WTC11 (cell line): ENCODE results near the gene TMEM52. TPM values are rescaled to one million over a fixed set of nuclear protein-coding genes. Genes with fewer than 3 reads are reported as not detected.

Experiments used
- ATAC-seq: fragments of 200-7000 bp; cut with Tn5 transposase; 2 replicates; pipeline ENCODE4 v1.10.0; 2021; ENCODE audit warnings: mild to moderate bottlenecking, moderate library complexity
- CTCF ChIA-PET: fragments of 300-600 bp; sonication (Branson Sonifier 250); formaldehyde crosslinking; loops from one replicate; lab custom pipeline; 2021; ENCODE audit warnings: antibody characterized with exemption; lab: Charles Lee
- POLR2A ChIA-PET: fragments of 350-600 bp; sonication (Branson Sonifier 250); formaldehyde crosslinking; loops from one replicate; lab custom pipeline; 2021; ENCODE audit warnings: antibody characterized with exemption; lab: Charles Lee
- DNase-seq: peaks from one replicate; pipeline ENCODE4 v3.0.0; 2021; ENCODE audit warnings: low spot score
- H3K27ac Mint-ChIP-seq: 2 replicates; pipeline ENCODE4 v1.8.0; 2021; ENCODE audit warnings: mixed read lengths
- H3K27me3 Mint-ChIP-seq: 2 replicates; pipeline ENCODE4 v1.8.0; 2021; ENCODE audit warnings: low read depth, mild to moderate bottlenecking, moderate library complexity, mixed read lengths
- H3K36me3 Mint-ChIP-seq: 2 replicates; pipeline ENCODE4 v1.8.0; 2021; ENCODE audit warnings: mixed read lengths
- H3K4me1 Mint-ChIP-seq: 2 replicates; pipeline ENCODE4 v1.8.0; 2022; ENCODE audit warnings: mixed read lengths
- H3K4me3 Mint-ChIP-seq: 2 replicates; pipeline ENCODE4 v1.8.0; 2021; ENCODE audit warnings: mild to moderate bottlenecking, moderate library complexity, mixed read lengths
- H3K9me3 Mint-ChIP-seq: 2 replicates; pipeline ENCODE4 v1.8.0; 2021; ENCODE audit warnings: mixed read lengths
- ATF1 ChIP-seq: sonication (generic); formaldehyde crosslinking; IDR thresholded peaks from 2 replicates; pipeline ENCODE4 v1.8.1; 2023; ENCODE audit warnings: mild to moderate bottlenecking, moderate library complexity, missing genetic modification reagents
- CREB1 ChIP-seq: sonication (generic); formaldehyde crosslinking; IDR thresholded peaks from 2 replicates; pipeline ENCODE4 v1.8.0; 2023; ENCODE audit warnings: mild to moderate bottlenecking, missing genetic modification reagents
- GABPB1 ChIP-seq: sonication (generic); formaldehyde crosslinking; IDR thresholded peaks from 2 replicates; pipeline ENCODE4 v1.8.1; 2023; ENCODE audit warnings: mild to moderate bottlenecking, missing genetic modification reagents
- JUN ChIP-seq: sonication (generic); formaldehyde crosslinking; IDR thresholded peaks from 2 replicates; pipeline ENCODE4 v1.8.0; 2023; ENCODE audit warnings: mild to moderate bottlenecking, missing genetic modification reagents
- PRRX2 ChIP-seq: fragments of 250-450 bp; sonication (Bioruptor Pico); IDR thresholded peaks from 2 replicates; pipeline ENCODE4 v1.8.0; 2021; ENCODE audit warnings: mild to moderate bottlenecking
- RELA ChIP-seq: sonication (generic); formaldehyde crosslinking; IDR thresholded peaks from 2 replicates; pipeline ENCODE4 v1.8.1; 2022; ENCODE audit warnings: missing genetic modification reagents, mild to moderate bottlenecking, borderline replicate concordance
- SMAD3 ChIP-seq: sonication (generic); formaldehyde crosslinking; IDR thresholded peaks from 2 replicates; pipeline ENCODE4 v1.8.0; 2022; ENCODE audit warnings: missing genetic modification reagents, mild to moderate bottlenecking, borderline replicate concordance
- TCF7 ChIP-seq: sonication (generic); formaldehyde crosslinking; IDR thresholded peaks from 2 replicates; pipeline ENCODE4 v1.8.0; 2022; ENCODE audit warnings: mild to moderate bottlenecking, low read depth, missing genetic modification reagents, moderate library complexity
- TP53 ChIP-seq: sonication (generic); formaldehyde crosslinking; IDR thresholded peaks from 2 replicates; pipeline ENCODE4 v1.8.1; 2023; ENCODE audit warnings: mild to moderate bottlenecking, missing genetic modification reagents
- ZNF121 ChIP-seq: sonication (generic); formaldehyde crosslinking; IDR thresholded peaks from 2 replicates; pipeline ENCODE4 v1.8.0; 2023; ENCODE audit warnings: missing genetic modification reagents
- ZNF138 ChIP-seq: sonication (generic); formaldehyde crosslinking; conservative IDR thresholded peaks from 2 replicates; pipeline ENCODE4 v1.8.1; 2022; ENCODE audit warnings: mild to moderate bottlenecking, moderate library complexity, missing genetic modification reagents
- ZNF263 ChIP-seq: sonication (generic); formaldehyde crosslinking; IDR thresholded peaks from 2 replicates; pipeline ENCODE4 v1.8.1; 2022; ENCODE audit warnings: low read depth, mild to moderate bottlenecking, moderate library complexity, missing genetic modification reagents
- ZNF416 ChIP-seq: fragments of 250-450 bp; sonication (Bioruptor Pico); IDR thresholded peaks from 2 replicates; pipeline ENCODE4 v1.9.0; 2021; ENCODE audit warnings: mild to moderate bottlenecking, inconsistent platforms
- total RNA-seq: library from RNA; stranded (reverse); gene quantifications from 3 replicates; pipeline ENCODE4 v1.2.3, GENCODE V29; 2021
- TF ChIP-seq, protein P1 (sequence below): fragments of 250-450 bp; sonication (Bioruptor Pico); conservative IDR thresholded peaks from 2 replicates; pipeline ENCODE4 v1.9.0; 2021; ENCODE audit warnings: mild to moderate bottlenecking
- TF ChIP-seq, protein P2 (sequence below): fragments of 250-450 bp; sonication (Bioruptor Pico); IDR thresholded peaks from 2 replicates; pipeline ENCODE4 v1.9.0; 2021; ENCODE audit warnings: mild to moderate bottlenecking
- TF ChIP-seq, protein P3 (sequence below): sonication (generic); formaldehyde crosslinking; IDR thresholded peaks from 2 replicates; pipeline ENCODE4 v1.8.0; 2022; ENCODE audit warnings: mild to moderate bottlenecking, missing genetic modification reagents
- TF ChIP-seq, protein P4 (sequence below): fragments of 250-450 bp; sonication (Bioruptor Pico); IDR thresholded peaks from 2 replicates; pipeline ENCODE4 v2.1.2; 2022; ENCODE audit warnings: mild to moderate bottlenecking, moderate library complexity
- TF ChIP-seq, protein P5 (sequence below): sonication (generic); formaldehyde crosslinking; IDR thresholded peaks from 2 replicates; pipeline ENCODE4 v1.8.0; 2022; ENCODE audit warnings: mild to moderate bottlenecking, missing genetic modification reagents

The TMEM52 gene
- total RNA-seq, 1 experiment from 2014 or later: 21.9 TPM

DNA sequence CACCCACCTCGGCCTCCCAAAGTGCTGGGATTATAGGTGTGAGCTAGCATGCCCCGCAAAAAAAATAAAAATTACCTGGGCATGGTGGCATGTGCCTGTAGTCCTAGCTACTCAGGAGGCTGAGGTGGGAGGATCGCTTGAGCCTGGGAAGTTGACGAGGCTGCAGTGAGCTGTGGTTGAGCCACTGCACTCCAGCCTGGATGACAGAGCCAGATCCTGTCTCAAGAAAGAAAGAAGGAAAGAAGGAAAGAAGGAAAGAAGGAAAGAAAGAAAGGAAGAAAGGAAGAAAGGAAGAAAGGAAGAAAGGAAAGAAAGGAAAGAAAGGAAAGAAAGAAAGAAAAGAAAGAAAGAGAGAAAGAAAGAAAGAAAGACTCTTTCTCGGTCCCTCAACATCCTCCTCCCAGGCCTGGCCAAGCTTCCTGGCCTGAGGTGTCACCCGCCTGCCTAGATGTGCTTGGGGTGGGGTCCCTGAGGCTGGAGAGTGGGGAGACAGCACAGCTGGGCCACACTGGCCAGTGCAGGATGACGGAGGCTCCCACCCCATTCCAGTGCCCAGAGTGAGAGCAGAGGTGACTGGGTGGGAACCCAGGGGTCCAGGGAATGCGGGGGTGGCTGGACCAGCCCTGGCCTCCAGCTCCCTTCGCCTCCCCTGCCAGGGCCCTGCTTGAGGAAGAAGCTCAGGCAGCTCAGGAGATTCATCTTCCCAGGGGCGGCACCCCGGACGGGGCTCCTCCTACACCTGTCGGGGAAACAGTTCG, 18.0 kb downstream of the TMEM52 start (continued):
- TF ChIP-seq, protein P1, sequence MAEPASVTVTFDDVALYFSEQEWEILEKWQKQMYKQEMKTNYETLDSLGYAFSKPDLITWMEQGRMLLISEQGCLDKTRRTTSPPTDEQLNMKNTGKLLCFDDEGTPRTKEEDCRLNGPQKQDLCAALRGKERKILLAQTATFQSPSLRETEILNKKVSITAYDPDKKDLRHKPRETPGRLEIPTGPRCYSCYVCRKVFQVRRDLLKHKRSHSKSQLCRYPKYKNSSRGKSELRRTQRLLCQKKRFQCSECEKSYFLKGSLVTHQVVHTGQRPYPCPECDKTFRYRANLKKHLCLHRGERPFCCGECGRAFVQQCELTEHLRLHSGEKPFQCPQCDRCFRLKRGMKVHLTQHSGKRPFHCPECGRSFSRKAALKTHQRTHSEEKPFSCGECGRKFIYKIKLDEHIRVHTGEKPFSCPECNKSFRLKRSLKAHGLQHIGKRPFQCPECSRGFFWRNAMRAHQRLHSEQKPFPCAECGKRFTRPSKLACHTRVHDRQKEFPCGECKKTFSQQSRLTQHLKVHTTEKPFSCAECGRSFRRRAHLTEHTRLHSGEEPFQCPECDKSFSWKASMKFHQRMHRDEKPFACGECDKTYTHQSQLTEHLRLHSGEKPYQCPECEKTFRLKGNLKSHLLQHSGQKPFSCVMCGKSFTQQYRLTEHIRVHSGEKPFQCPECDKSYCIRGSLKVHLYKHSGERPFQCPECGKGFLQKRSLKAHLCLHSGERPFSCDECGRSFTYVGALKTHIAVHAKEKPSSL (CRISPR knock-in tag): no peak
- TF ChIP-seq TP53 (CRISPR knock-in tag) (no peak), ZNF416 (no peak)
- TF ChIP-seq, protein P2, sequence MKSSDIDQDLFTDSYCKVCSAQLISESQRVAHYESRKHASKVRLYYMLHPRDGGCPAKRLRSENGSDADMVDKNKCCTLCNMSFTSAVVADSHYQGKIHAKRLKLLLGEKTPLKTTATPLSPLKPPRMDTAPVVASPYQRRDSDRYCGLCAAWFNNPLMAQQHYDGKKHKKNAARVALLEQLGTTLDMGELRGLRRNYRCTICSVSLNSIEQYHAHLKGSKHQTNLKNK (CRISPR knock-in tag): no peak

DNA sequence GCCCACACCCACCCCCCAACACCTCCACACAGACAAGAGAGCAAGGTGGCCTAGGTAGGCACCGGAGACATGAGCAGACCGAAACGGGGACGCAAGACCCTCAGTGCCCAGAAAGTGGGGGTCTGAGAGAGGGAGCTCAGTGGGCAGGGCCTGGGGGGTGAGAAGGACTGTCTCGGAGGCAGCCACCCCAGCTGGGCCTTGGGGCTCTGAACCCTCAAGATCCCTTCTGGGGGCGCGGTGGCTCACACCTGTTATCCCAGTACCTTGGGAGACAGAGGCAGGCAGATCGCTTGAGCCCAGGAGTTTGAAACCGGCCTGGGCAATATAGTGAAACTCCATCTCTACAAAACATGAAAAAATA, 19.1 kb downstream of the TMEM52 start:
- CTCF ChIA-PET: interaction anchor here (0.6 to 3.1 kb wide), 12 partner anchors 9 to 274 kb away, joined by 3 to 30 read pairs (median 4); partner anchors contain the start of gene NADK
- ATAC-seq: no peak

DNA sequence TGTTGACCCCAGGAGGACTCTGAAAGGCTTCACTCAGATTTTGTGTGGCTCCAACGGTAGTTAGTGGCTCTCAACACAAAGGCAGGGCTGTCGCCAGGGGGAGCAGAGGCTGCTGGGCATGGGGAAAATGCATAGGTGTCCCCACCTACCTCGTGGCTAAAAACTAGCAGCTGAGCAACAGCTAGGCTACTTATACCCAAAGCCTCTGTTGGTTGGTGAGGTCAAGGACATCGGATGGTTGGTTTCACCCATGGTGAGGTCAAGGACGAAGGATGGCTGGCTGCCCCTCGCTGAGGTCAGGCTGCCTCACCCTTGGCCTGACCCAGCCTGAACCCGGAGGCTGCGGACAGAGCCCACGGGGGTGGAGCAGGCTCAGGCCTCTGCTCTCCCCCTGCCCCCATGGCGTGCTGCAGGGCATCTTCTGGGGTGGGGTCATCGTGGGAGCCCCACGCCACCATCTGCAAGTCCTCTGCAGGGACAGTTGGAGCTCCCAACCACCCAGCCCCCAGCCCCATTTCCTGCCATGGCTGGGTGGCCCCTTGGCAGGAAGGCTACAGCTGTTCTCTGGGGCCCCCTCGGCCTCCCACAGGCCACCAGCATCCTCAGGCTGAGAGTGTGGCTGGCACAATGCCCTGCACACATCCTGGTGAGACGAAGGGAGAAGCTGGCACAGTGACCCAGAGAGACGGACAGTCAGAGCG, 19.7 kb downstream of the TMEM52 start:
- Mint-ChIP-seq H3K36me3 (no peaks in the 10 kb centered on the region), H3K9me3 (peaks cover 8% of the 10 kb centered on the region), H3K4me1 (peaks cover 13% of the 10 kb centered on the region), H3K4me3 (no peak overlapping the region), H3K27me3 (peaks cover 2% of the 10 kb centered on the region; the same call in 1 of the 2 replicates), H3K27ac (no peak overlapping the region)
- DNase-seq (no peak), ATAC-seq (peak; percentile 35)
- ChIA-PET POLR2A (interaction anchor here (1.9 kb wide), 1 partner anchor 9 kb away, joined by 4 read pairs; no protein-coding TSS in a partner anchor), CTCF (interaction anchor here (0.6 to 3.1 kb wide), 12 partner anchors 10 to 275 kb away, joined by 3 to 30 read pairs (median 3); partner anchors contain the start of gene NADK)
- TF ChIP-seq TCF7 (no peak), JUN (CRISPR knock-in tag) (no peak), ZNF138 (CRISPR knock-in tag) (no peak), GABPB1 (CRISPR knock-in tag) (no peak), RELA (CRISPR knock-in tag) (no peak), SMAD3 (no peak), TP53 (CRISPR knock-in tag) (no peak), PRRX2 (no peak), ZNF121 (CRISPR knock-in tag) (no peak), ATF1 (CRISPR knock-in tag) (no peak), CREB1 (CRISPR knock-in tag) (no peak)
- TF ChIP-seq, protein P3, sequence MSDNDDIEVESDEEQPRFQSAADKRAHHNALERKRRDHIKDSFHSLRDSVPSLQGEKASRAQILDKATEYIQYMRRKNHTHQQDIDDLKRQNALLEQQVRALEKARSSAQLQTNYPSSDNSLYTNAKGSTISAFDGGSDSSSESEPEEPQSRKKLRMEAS (CRISPR knock-in tag): no peak
- TF ChIP-seq, protein P4, sequence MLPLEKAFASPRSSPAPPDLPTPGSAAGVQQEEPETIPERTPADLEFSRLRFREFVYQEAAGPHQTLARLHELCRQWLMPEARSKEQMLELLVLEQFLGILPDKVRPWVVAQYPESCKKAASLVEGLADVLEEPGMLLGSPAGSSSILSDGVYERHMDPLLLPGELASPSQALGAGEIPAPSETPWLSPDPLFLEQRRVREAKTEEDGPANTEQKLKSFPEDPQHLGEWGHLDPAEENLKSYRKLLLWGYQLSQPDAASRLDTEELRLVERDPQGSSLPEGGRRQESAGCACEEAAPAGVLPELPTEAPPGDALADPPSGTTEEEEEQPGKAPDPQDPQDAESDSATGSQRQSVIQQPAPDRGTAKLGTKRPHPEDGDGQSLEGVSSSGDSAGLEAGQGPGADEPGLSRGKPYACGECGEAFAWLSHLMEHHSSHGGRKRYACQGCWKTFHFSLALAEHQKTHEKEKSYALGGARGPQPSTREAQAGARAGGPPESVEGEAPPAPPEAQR (CRISPR knock-in tag): no peak
- TF ChIP-seq, protein P1 (CRISPR knock-in tag): no peak

More for the DNA sequence above, 19.1 kb downstream of the TMEM52 start:
- peaks cover 8% of the 10 kb centered on the region for H3K9me3 Mint-ChIP-seq
- no peak overlapping the region for H3K4me3 Mint-ChIP-seq
- peaks cover 7% of the 10 kb centered on the region for H3K4me1 Mint-ChIP-seq
- H3K36me3 Mint-ChIP-seq: no peaks in the 10 kb centered on the region
- no peak for TF ChIP-seq ZNF263 (CRISPR knock-in tag)
- TF ChIP-seq, protein P5, sequence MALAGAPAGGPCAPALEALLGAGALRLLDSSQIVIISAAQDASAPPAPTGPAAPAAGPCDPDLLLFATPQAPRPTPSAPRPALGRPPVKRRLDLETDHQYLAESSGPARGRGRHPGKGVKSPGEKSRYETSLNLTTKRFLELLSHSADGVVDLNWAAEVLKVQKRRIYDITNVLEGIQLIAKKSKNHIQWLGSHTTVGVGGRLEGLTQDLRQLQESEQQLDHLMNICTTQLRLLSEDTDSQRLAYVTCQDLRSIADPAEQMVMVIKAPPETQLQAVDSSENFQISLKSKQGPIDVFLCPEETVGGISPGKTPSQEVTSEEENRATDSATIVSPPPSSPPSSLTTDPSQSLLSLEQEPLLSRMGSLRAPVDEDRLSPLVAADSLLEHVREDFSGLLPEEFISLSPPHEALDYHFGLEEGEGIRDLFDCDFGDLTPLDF (CRISPR knock-in tag): no peak
- no peak overlapping the region for H3K27ac Mint-ChIP-seq
- POLR2A ChIA-PET: interaction anchor here (1.9 kb wide), 1 partner anchor 9 kb away, joined by 4 read pairs; no protein-coding TSS in a partner anchor
- peaks cover 2% of the 10 kb centered on the region; the same call in 1 of the 2 replicates for H3K27me3 Mint-ChIP-seq
- no peak for DNase-seq
